Psoas muscle (tissue), 8 donors: ENCODE results near the gene CLDN3. TPM values are rescaled to one million over a fixed set of nuclear protein-coding genes. Genes with fewer than 3 reads are reported as not detected.
"Not testable (repeated sequence)": the region's sequence is repeated elsewhere in the genome, so short reads cannot be mapped to it uniquely, and the experiment has no call there.

ENCODE experiments used
- ATAC-seq, 4 donors: fragments of 200-7000 bp; cut with Tn5 transposase; one replicate each; pipeline ENCODE4 v1.9.1; 2020; ENCODE audit warnings: moderate library complexity in 3 of 4, mild to moderate bottlenecking in 2 of 4
- DNase-seq, 2 donors: peaks; one replicate each; pipeline ENCODE4 v3.0.0-alpha.2; 2020
- H3K27ac ChIP-seq: fragments of 200-600 bp; one replicate; pipeline ENCODE4 v1.8.0; 2022
- H3K27me3 ChIP-seq, 3 donors: fragments of 200-600 bp in 1 of 3; one replicate each; pipeline versions ENCODE4 v1.6.1 to v1.8.0; 2013 to 2022; ENCODE audit warnings: low read length in 2 of 3, mild to moderate bottlenecking in 2 of 3, moderate library complexity in 1 of 3; ENCODE audit not compliant: insufficient read depth in 3 of 3
- H3K36me3 ChIP-seq, 2 donors: fragments of 200-600 bp in 1 of 2; one replicate each; pipeline versions ENCODE4 v1.6.1 to v1.8.0; 2013 to 2022; ENCODE audit warnings: low read depth in 1 of 2, mild to moderate bottlenecking in 1 of 2, moderate library complexity in 1 of 2; ENCODE audit not compliant: insufficient read depth in 1 of 2
- H3K4me1 ChIP-seq: fragments of 200-600 bp; one replicate; pipeline ENCODE4 v1.8.0; 2022
- H3K4me3 ChIP-seq: fragments of 200-600 bp; one replicate; pipeline ENCODE4 v1.8.0; 2022; ENCODE audit warnings: mild to moderate bottlenecking
- H3K9me3 ChIP-seq: fragments of 200-600 bp; one replicate; pipeline ENCODE4 v1.8.0; 2022
- CTCF ChIP-seq: fragments of 200-600 bp; IDR thresholded peaks from one replicate; pipeline ENCODE4 v1.8.0; 2022; ENCODE audit warnings: antibody characterized with exemption
- WGBS, 3 donors: extraction: QIAGEN DNeasy Blood & Tissue Kit; methylation state at CpG; one replicate each; pipeline versions ENCODE4 v1.1.6 to v1.1.7; 2013; 5-methylcytosine and 5-hydroxymethylcytosine counted together
- intact Hi-C, 2 donors: fragments of 100-400 bp; cut with DNase I; formaldehyde crosslinking; loops; one replicate each; pipeline versions ENCODE4 v1.11.0 to v1.14.2; 2022
- polyA plus RNA-seq, 3 donors: library from polyadenylated mRNA; stranded (reverse); fragments of 200-250 nt; gene quantifications; one replicate each; pipeline ENCODE4 v1.2.3, GENCODE V29; 2013
- total RNA-seq, 4 donors: library from RNA; stranded (reverse); fragmentation: NEBNext Ultra II Directional in 2 of 4; extraction: Animal tissue kit (Norgen Biotek cat#: 25700) in 2 of 4; gene quantifications; one replicate each; pipeline versions ENCODE4 v1.2.1 to v1.2.4, GENCODE V29; 2021 to 2023
- donor health status: healthy with polysubstance abuse.
- donor health status: DM: no; HTN: no; CAD: no; lungs with moderate emphysema.
- donor health status: Bipolar disorder and iron deficiency.
- donor health status: healthy.
- donor health status: DM: yes; HTN: yes; CAD: no.
- donor health status: DM: no; HTN: no; CAD: no.
- donor health status: DM: no; HTN: no; CAD: no.
- donor health status: DM: yes; HTN: yes; CAD: no.

CLDN3 gene
- total and polyA plus RNA-seq, 7 donors, result 0.04 to 0.17 (median 0.16) TPM; not detected in 4

- Histone ChIP-seq H3K9me3 (no peaks in the 10 kb centered on the region), H3K4me1 (no peaks in the 10 kb centered on the region), H3K27me3 (no peaks in the 10 kb centered on the region), H3K4me3 (no peak overlapping the region), H3K27ac (no peak overlapping the region), H3K36me3 (no peaks in the 10 kb centered on the region)
- TF ChIP-seq CTCF, result no peak
- 64 to 68% (median 66%) methylated on average over 10 of the region's 10 CpGs for WGBS, 3 donors
- no peak for DNase-seq
- ATAC-seq, result no peak
- intact Hi-C loops, result no loop called here
Measured at GRCh38 chr7:73799282-73800141, 29.4 kb upstream of the CLDN3 start.

GRCh38 chr7:73797176-73797575, 27.1 kb upstream of the CLDN3 start:
- DNase-seq, ATAC-seq, H3K27me3 ChIP-seq, H3K4me3 ChIP-seq, H3K4me1 ChIP-seq, H3K9me3 ChIP-seq, H3K36me3 ChIP-seq, H3K27ac ChIP-seq, intact Hi-C loops: not testable (repeated sequence)
- WGBS, 3 donors, result 96 to 97% (median 96%) methylated on average over 15 to 29 of the region's 34 CpGs

- H3K4me3 ChIP-seq, ATAC-seq, H3K27me3 ChIP-seq, H3K4me1 ChIP-seq, H3K27ac ChIP-seq, H3K9me3 ChIP-seq, DNase-seq, H3K36me3 ChIP-seq, intact Hi-C loops: not testable (repeated sequence)
- 60 to 72% (median 65%) methylated on average over 2 to 4 of the region's 6 CpGs for WGBS, 3 donors
Measured at GRCh38 chr7:73796656-73797055, 26.6 kb upstream of the CLDN3 start.

- H3K4me3 ChIP-seq, H3K4me1 ChIP-seq, H3K27ac ChIP-seq, ATAC-seq, H3K36me3 ChIP-seq, DNase-seq, H3K27me3 ChIP-seq, intact Hi-C loops, H3K9me3 ChIP-seq: not testable (repeated sequence)
Measured at GRCh38 chr7:73795188-73795587, 25.1 kb upstream of the CLDN3 start.

GRCh38 chr7:73791170-73791690, 21.2 kb upstream of the CLDN3 start:
- H3K4me1 ChIP-seq, H3K27me3 ChIP-seq, DNase-seq, H3K27ac ChIP-seq, H3K9me3 ChIP-seq, H3K4me3 ChIP-seq, H3K36me3 ChIP-seq, ATAC-seq, intact Hi-C loops: not testable (repeated sequence)
- 86 to 93% (median 87%) methylated on average over 7 of the region's 7 CpGs for WGBS, 3 donors

GRCh38 chr7:73789051-73789450, 19.0 kb upstream of the CLDN3 start:
- Histone ChIP-seq H3K36me3 (no peaks in the 10 kb centered on the region), H3K27ac (no peak overlapping the region), H3K27me3 (peaks cover 0 to 1% (median 0%) of the 10 kb centered on the region in 3 donors), H3K4me1 (no peaks in the 10 kb centered on the region), H3K4me3 (no peak overlapping the region), H3K9me3 (no peaks in the 10 kb centered on the region)
- 81 to 83% (median 81%) methylated on average over 4 of the region's 4 CpGs for WGBS, 3 donors
- ATAC-seq (no peak), DNase-seq (no peak)
- no peak for TF ChIP-seq CTCF
- intact Hi-C loops, result no loop called here

- H3K27me3 ChIP-seq, H3K27ac ChIP-seq, H3K4me3 ChIP-seq, intact Hi-C loops, DNase-seq, H3K9me3 ChIP-seq, ATAC-seq, H3K36me3 ChIP-seq, H3K4me1 ChIP-seq: not testable (repeated sequence)
- 75 to 87% (median 82%) methylated on average over 1 of the region's 1 CpG for WGBS, 3 donors
Measured at GRCh38 chr7:73787786-73788048, 17.6 kb upstream of the CLDN3 start.
